RPMI8226 (cell line): ENCODE data around the gene MCF2L.

Source experiments
- DNase-seq: peaks from one replicate; pipeline ENCODE4 v3.0.0-alpha.2; 2015

The MCF2L gene

GRCh38 chr13:112951674-112952371 is 17.2 kb upstream of the MCF2L start:
- DNase-seq, result no peak

- no peak for DNase-seq
Observed at GRCh38 chr13:112952759-112953551, 16.1 kb upstream of the MCF2L start.

GRCh38 chr13:112953591-112954487 is 15.2 kb upstream of the MCF2L start:
- no peak for DNase-seq

GRCh38 chr13:112954488-112955270 is 14.3 kb upstream of the MCF2L start:
- DNase-seq, result no peak

- no peak for DNase-seq
Observed at GRCh38 chr13:112955271-112955937, 13.6 kb upstream of the MCF2L start.

GRCh38 chr13:112955956-112956355 is 13.1 kb upstream of the MCF2L start:
- no peak for DNase-seq

GRCh38 chr13:112956571-112957294 is 12.3 kb upstream of the MCF2L start:
- peak; percentile 28 for DNase-seq

- no peak for DNase-seq
Observed at GRCh38 chr13:112957295-112957677, 11.7 kb upstream of the MCF2L start.

- no peak for DNase-seq
Observed at GRCh38 chr13:112958127-112958989, 10.7 kb upstream of the MCF2L start.

GRCh38 chr13:112959206-112959605 is 9.8 kb upstream of the MCF2L start:
- DNase-seq, result no peak

- no peak for DNase-seq
Observed at GRCh38 chr13:112959701-112960542, 9.1 kb upstream of the MCF2L start.

GRCh38 chr13:112960706-112961105 is 8.3 kb upstream of the MCF2L start:
- DNase-seq, result no peak

- no peak for DNase-seq
Observed at GRCh38 chr13:112961457-112962369, 7.3 kb upstream of the MCF2L start.

GRCh38 chr13:112962396-112962795 is 6.6 kb upstream of the MCF2L start:
- DNase-seq, result no peak

GRCh38 chr13:112962911-112963625 is 5.9 kb upstream of the MCF2L start:
- DNase-seq, result no peak

- DNase-seq, result no peak
Observed at GRCh38 chr13:112963641-112964040, 5.4 kb upstream of the MCF2L start.

- DNase-seq, result no peak
Observed at GRCh38 chr13:112964971-112965492, 4.0 kb upstream of the MCF2L start.
